GM19395 (cell line): ENCODE measurements around the gene TANC1.

Experiments
- ATAC-seq: cut with Tn5 transposase; IDR thresholded peaks from one replicate; pipeline ENCODE4 v1.9.1; 2021; ENCODE audit warnings: mild to moderate bottlenecking, moderate library complexity; ENCODE audit not compliant: unreplicated experiment

The TANC1 gene

DNA sequence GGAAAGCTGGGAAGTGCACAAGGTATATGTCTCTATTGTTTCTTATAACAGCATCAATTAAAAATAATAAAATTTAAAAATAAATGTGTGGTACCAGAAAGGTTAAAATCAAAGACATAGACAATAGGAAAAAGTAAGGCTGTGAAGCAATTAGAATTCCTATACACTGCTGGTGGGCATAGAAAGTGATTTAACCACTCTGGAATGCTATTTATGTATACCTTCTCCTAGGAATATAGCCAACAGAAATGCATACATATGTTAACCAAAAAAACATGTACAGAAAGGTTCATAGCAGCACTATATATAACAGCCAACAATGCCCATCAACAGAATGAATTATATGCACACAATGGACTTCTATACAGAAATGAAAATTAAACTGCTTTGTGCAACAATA is 275.1 kb downstream of the TANC1 start:
- ATAC-seq = no peak

DNA sequence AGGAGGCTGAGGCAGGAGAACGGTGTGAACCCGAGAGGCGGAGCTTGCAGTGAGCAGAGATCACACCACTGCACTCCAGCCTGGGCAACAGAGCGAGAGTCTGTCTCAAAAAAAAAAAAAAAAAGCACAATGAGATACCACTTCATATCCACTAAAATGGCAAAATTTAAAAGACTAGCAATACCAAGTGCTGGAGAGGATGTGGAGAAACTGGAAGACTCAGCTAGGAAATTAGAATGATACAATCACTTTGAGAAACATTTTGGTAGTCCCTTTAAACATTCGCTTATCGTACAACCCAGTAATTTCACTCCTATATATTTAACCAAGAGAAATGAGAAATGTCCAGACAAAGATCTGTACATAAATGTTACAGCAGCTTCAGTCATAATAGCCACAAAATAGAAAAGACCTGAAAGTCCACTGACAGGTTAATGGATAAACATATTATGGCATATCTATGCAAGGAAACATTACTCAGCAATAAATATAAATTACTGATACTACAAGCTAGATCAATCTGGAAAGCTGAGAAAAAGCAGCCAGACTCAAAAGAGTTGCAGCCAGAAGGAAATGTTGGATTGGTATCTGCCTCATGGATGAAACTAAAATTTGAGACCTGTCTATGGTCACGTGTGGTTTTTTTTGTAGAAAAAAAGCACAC is 278.0 kb downstream of the TANC1 start:
- ATAC-seq = no peak

GRCh38 chr2:159249990-159250715 is 281.7 kb downstream of the TANC1 start:
- no peak for ATAC-seq

DNA sequence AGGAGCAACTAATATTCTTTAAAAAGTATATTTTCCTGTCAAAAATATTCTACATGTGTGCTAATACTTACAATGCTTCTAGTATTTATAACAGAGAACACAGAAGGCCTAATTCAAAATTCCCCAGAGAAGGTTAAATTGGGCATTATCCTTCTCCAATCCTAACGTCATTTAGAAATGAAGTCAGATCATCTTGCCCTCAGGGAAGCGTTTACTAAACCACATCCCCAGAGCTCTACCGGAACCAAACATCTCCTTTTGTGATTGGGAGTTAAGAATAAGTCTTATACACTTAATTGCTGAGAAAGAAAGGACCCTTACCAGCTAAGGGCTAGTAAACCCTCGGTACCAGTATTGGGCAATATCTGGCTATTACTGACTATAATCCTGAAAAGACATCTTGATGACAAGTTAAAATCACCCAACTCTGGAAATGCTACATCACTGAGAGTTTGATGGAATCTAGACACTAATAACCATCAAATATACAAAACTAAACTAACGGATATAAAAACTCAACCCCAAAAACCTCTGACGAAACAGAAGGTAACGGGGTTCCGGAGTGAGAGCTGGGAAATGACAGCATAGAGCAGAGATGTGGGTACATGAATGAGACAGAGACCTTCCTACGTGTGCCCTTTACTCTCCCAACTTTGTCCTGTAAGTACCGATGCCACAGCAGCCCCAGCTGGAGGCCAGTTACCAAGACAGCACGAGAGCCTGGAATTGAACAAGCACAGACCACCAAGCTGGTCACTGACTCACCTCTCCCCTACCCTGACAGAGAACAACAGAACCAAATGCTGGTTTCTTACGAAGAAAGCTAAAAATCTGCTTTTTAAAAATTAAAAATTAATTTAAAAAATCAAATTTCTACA is 283.1 kb downstream of the TANC1 start:
- no peak for ATAC-seq

DNA sequence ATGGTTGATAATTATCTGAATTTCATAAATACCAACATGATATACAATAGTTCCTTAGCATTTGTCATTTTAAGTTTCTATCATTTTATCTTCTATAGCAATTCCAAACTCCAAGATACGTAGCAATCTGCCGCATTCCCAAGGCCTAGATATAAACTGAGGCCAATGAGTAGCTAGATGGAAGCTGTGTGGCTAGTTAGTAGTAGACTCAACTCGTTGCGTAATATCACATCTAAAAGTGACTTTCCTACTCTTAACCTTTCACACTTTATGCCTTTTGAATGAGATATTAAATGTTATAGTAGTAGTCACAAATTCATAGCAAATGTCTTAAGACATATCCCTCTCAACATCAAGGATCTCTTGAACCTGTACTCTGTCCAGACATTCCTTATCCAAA is 284.5 kb downstream of the TANC1 start:
- no peak for ATAC-seq

DNA sequence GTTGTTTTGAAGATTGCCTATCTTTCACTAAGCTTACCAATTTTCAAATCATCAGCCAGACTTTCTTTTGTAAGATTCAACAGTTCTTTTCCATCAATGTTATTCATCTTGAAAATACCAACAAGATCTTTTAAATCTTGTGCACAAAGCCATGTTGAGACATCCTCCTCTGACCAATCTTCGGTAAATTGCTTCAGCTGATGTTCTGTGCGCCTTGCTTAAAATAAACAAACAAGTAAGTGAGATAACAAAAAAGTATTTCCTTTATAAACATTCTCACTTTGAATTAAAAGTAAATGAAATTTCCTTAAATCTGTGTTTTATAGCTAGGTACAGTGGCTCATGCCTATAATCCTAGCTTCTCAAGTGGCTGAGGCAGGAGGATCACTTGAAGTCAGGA is 287.7 kb downstream of the TANC1 start:
- no peak for ATAC-seq

DNA sequence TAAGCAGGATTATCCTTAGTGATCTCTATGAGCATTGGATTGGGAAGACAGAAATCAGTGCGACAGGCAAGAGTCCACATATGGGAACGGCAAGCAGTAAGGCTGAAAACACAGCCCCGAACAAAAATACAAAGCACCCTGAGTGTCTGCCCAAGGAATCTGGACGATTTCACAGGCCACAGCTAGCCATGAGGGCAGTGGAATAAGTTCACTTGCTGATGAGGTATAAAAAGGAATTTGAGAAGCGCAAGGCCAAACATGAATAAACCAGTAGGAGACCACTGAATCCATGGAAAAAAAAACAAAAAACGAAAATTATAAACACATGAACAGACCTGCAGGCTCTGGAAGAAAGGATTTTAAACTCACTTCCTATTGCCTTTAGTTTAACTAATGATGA is 293.8 kb downstream of the TANC1 start:
- ATAC-seq = no peak

DNA sequence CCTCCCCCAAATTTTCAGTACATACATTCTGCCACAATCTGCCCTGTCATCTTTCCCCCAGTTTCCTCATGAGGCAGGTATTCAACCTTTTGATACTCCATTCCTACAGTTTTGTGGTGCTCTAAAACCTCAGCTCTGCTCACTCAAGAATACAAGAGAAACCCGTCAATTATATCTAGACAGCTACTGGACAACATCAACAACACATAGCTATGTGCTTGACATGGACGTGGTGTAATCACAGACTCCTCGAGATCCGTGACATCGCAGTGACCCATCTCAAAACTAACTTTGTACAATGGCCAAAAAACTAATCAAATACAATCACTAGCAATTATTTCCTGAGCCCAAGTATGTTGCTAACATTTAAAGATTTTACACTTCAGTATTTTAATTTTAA is 294.5 kb downstream of the TANC1 start:
- no peak for ATAC-seq

GRCh38 chr2:159265171-159265576 is 296.7 kb downstream of the TANC1 start:
- ATAC-seq = no peak

DNA sequence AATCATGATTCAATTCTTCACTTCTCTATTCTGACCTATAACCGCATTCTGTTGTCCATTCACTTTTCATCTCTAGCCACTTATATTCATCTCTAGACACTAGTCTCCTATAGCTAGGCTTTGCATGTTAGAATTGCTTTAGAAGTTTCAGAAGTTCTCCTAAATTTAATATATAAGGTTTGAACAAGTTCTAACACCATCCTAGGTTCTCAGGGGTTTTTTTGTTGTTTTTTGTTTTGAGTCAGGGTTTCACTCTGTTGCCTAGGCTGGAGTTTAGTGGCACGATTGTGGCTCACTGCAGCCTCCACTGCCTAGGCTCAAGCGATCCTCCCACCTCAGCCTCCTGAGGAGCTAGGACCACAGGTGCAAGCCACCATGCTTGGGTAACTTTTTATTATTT is 298.1 kb downstream of the TANC1 start:
- ATAC-seq = no peak

DNA sequence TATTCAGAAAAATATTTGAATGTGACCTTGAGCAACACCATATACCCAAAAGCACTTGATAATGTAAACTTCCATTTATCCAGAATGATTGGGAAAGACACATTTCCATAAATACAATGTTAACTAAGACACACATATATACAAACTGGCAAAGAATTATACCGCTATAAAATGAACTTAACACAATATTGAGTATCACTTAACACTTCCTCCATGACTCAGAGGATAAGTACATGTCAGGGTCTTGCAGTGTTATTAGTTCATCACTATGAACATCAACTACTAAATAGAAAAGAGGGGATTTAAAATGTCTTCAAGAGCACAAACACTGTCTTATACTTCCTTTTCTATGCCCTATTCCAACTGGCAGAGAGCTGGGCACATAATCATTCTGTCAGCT is 299.5 kb downstream of the TANC1 start:
- no peak for ATAC-seq

GRCh38 chr2:159270744-159271379 is 302.4 kb downstream of the TANC1 start:
- ATAC-seq = no peak

DNA sequence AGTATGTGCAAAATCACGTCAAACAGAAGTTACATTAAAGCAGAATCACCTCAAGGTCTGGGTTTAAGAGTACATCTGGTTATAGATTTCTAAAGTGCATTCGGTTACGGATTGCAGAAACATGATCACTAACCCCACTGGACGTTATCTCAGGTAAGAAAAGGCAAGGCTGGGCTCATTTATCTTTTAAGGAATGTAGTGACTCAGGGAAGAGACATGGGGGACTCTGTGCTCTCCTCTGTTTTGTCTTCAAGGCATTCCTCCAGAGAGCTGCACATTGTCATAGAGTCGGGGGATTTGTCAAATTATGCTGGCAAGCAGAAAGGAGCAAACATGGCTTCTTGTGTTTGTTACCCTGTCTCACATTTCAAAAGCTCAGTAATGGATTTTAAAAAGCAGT is 303.7 kb downstream of the TANC1 start:
- ATAC-seq = no peak

GRCh38 chr2:159275111-159275510 is 306.7 kb downstream of the TANC1 start:
- peak; percentile 61 for ATAC-seq

GRCh38 chr2:159279700-159280099 is 311.3 kb downstream of the TANC1 start:
- ATAC-seq = no peak

DNA sequence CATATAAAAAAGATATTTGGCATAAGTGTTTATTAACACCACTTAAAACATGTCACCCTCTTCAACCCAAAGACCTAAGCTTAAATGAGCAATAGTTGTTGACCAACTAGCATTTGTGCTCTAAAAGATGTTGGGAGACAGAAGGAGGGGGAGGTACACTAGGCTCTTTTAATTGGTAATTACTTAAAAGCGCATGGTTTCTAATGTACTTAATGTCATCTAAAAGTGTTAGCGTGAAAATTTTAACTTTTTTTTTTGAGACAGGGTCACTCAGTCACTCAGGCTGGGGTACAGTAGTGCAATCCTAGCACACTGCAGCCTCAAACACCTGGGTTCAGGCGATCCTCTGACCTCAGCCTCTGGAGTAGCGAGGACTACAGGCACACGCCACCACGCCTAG is 312.6 kb downstream of the TANC1 start:
- no peak for ATAC-seq
